Natural killer cell treated with Interleukin-12 subunit alpha and Interleukin-12 subunit beta and Interleukin-15 and Interleukin-18, amount 100 ng/mL, for 72 hours (primary cell): Measurements from ENCODE around the gene CEP55. TPM values are rescaled to one million over a fixed set of nuclear protein-coding genes. Genes with fewer than 3 reads are reported as not detected.

Experiments used
- ATAC-seq, 2 donors: fragments of 150-1000 bp; cut with Tn5 transposase in 1 of 2; sonication (Bioruptor Pico), chemical (Tn5 transposase) in 1 of 2; 2 replicates each; pipeline ENCODE4 v1.10.0; 2021
- DNase-seq: peaks from one replicate; pipeline ENCODE4 v3.0.0; 2022; ENCODE audit warnings: low spot score
- H3K27ac Mint-ChIP-seq, 2 donors: 1 replicate in 1 of 2; 2 replicates in 1 of 2; pipeline ENCODE4 v1.8.0; 2022; ENCODE audit warnings: mixed read lengths in 2 of 2, mild to moderate bottlenecking in 1 of 2, moderate library complexity in 1 of 2
- H3K27me3 Mint-ChIP-seq, 2 donors: 1 replicate in 1 of 2; 2 replicates in 1 of 2; pipeline ENCODE4 v1.8.0; 2022; ENCODE audit warnings: mixed read lengths in 2 of 2
- H3K36me3 Mint-ChIP-seq: one replicate; pipeline ENCODE4 v1.8.0; 2022; ENCODE audit warnings: mixed read lengths
- H3K4me1 Mint-ChIP-seq, 2 donors: 1 replicate in 1 of 2; 2 replicates in 1 of 2; pipeline ENCODE4 v1.8.0; 2022; ENCODE audit warnings: low read depth in 2 of 2, mixed read lengths in 2 of 2, mild to moderate bottlenecking in 1 of 2
- H3K4me3 Mint-ChIP-seq: one replicate; pipeline ENCODE4 v1.8.0; 2022; ENCODE audit warnings: mixed read lengths
- H3K9me3 Mint-ChIP-seq: 2 replicates; pipeline ENCODE4 v1.8.0; 2022; ENCODE audit warnings: mixed read lengths
- total RNA-seq, 2 donors: library from RNA; stranded (reverse); gene quantifications; one replicate each; pipeline ENCODE4 v1.2.3, GENCODE V29; 2022

Gene CEP55
- 10 to 100 TPM; 23.7 to 45.7 TPM for total RNA-seq

GRCh38 chr10:93496322-93497041 lies at the start of gene CEP55:
Gene CEP55, plus strand, starts transcription at chr10:93496612. Its CDS starts 3,440 bp downstream, at chr10:93500052.
- Mint-ChIP-seq H3K4me1 (peaks cover 5 to 14% of the 10 kb centered on the region in 2 donors), H3K4me3 (peak within 1 kb of the TSS; percentile 92), H3K36me3 (no peaks in the 10 kb centered on the region), H3K27ac (peak within 1 kb of the TSS; percentile 78 to 80), H3K27me3 (peaks cover 0 to 6% of the 10 kb centered on the region in 2 donors), H3K9me3 (no peaks in the 10 kb centered on the region)
- peak; percentile 100 for ATAC-seq
- peak; percentile 98 for DNase-seq

- no peak overlapping the region for H3K27ac Mint-ChIP-seq
- H3K36me3 Mint-ChIP-seq: no peaks in the 10 kb centered on the region
- no peak for ATAC-seq
- H3K9me3 Mint-ChIP-seq: no peaks in the 10 kb centered on the region
- H3K4me1 Mint-ChIP-seq: no peaks in the 10 kb centered on the region
- no peak overlapping the region for H3K4me3 Mint-ChIP-seq
- no peak for DNase-seq
- peaks cover 0 to 3% of the 10 kb centered on the region in 2 donors for H3K27me3 Mint-ChIP-seq
Observed at GRCh38 chr10:93447019-93447418, 49.4 kb upstream of the CEP55 start.

- Mint-ChIP-seq H3K4me1 (no peaks in the 10 kb centered on the region), H3K4me3 (no peak overlapping the region), H3K36me3 (no peaks in the 10 kb centered on the region), H3K9me3 (no peaks in the 10 kb centered on the region), H3K27ac (no peak overlapping the region), H3K27me3 (peaks cover 0 to 3% of the 10 kb centered on the region in 2 donors)
- no peak for DNase-seq
- no peak for ATAC-seq
Observed at GRCh38 chr10:93447970-93448369, 48.4 kb upstream of the CEP55 start.

- no peaks in the 10 kb centered on the region for H3K27me3 Mint-ChIP-seq
Observed at GRCh38 chr10:93451244-93451947, 45.0 kb upstream of the CEP55 start.

GRCh38 chr10:93452143-93452542 lies 44.3 kb upstream of the CEP55 start:
- DNase-seq: no peak
- Mint-ChIP-seq H3K4me1 (no peaks in the 10 kb centered on the region), H3K36me3 (no peaks in the 10 kb centered on the region), H3K27me3 (no peaks in the 10 kb centered on the region), H3K9me3 (no peaks in the 10 kb centered on the region), H3K27ac (no peak overlapping the region), H3K4me3 (no peak overlapping the region)
- ATAC-seq: no peak

More at GRCh38 chr10:93451244-93451947, 45.0 kb upstream of the CEP55 start:
- ATAC-seq: no peak
- DNase-seq: no peak
- H3K4me3 Mint-ChIP-seq: no peak overlapping the region
- no peaks in the 10 kb centered on the region for H3K4me1 Mint-ChIP-seq
- H3K9me3 Mint-ChIP-seq: no peaks in the 10 kb centered on the region
- H3K27ac Mint-ChIP-seq: no peak overlapping the region
- H3K36me3 Mint-ChIP-seq: no peaks in the 10 kb centered on the region

- Mint-ChIP-seq H3K27me3 (peaks cover 0 to 7% of the 10 kb centered on the region in 2 donors), H3K4me1 (no peaks in the 10 kb centered on the region), H3K36me3 (no peaks in the 10 kb centered on the region), H3K9me3 (no peaks in the 10 kb centered on the region), H3K27ac (no peak overlapping the region), H3K4me3 (no peak overlapping the region)
- DNase-seq: no peak
- ATAC-seq: no peak
Observed at GRCh38 chr10:93454146-93454545, 42.3 kb upstream of the CEP55 start.

GRCh38 chr10:93454736-93455135 lies 41.7 kb upstream of the CEP55 start:
- H3K9me3 Mint-ChIP-seq: no peaks in the 10 kb centered on the region
- DNase-seq (no peak), ATAC-seq (no peak)
- H3K4me3 Mint-ChIP-seq: no peak overlapping the region
- H3K36me3 Mint-ChIP-seq: no peaks in the 10 kb centered on the region
- no peak overlapping the region for H3K27ac Mint-ChIP-seq
- H3K27me3 Mint-ChIP-seq: peaks cover 0 to 8% of the 10 kb centered on the region in 2 donors
- H3K4me1 Mint-ChIP-seq: no peaks in the 10 kb centered on the region

GRCh38 chr10:93456480-93456879 lies 39.9 kb upstream of the CEP55 start:
- DNase-seq: no peak
- Mint-ChIP-seq H3K27ac (no peak overlapping the region), H3K36me3 (no peaks in the 10 kb centered on the region), H3K27me3 (peaks cover 0 to 12% of the 10 kb centered on the region in 2 donors), H3K9me3 (no peaks in the 10 kb centered on the region), H3K4me3 (no peak overlapping the region), H3K4me1 (peaks cover 0 to 5% of the 10 kb centered on the region in 2 donors)
- ATAC-seq: no peak

- no peaks in the 10 kb centered on the region for H3K36me3 Mint-ChIP-seq
- H3K4me1 Mint-ChIP-seq: peaks cover 0 to 10% of the 10 kb centered on the region in 2 donors
Observed at GRCh38 chr10:93457511-93457910, 38.9 kb upstream of the CEP55 start.

GRCh38 chr10:93458821-93459257 lies 37.6 kb upstream of the CEP55 start:
- Mint-ChIP-seq H3K27ac (no peak overlapping the region), H3K4me1 (peaks cover 4 to 17% of the 10 kb centered on the region in 2 donors), H3K9me3 (no peaks in the 10 kb centered on the region), H3K36me3 (no peaks in the 10 kb centered on the region), H3K4me3 (no peak overlapping the region), H3K27me3 (peaks cover 0 to 12% of the 10 kb centered on the region in 2 donors)
- ATAC-seq (no peak), DNase-seq (no peak)

More at GRCh38 chr10:93457511-93457910, 38.9 kb upstream of the CEP55 start:
- Mint-ChIP-seq H3K27ac (no peak overlapping the region), H3K27me3 (peaks cover 0 to 12% of the 10 kb centered on the region in 2 donors), H3K4me3 (no peak overlapping the region), H3K9me3 (no peaks in the 10 kb centered on the region)
- ATAC-seq (no peak), DNase-seq (no peak)

GRCh38 chr10:93459466-93459865 lies 36.9 kb upstream of the CEP55 start:
- peaks cover 0 to 12% of the 10 kb centered on the region in 2 donors for H3K27me3 Mint-ChIP-seq
- no peak for ATAC-seq
- no peak overlapping the region for H3K27ac Mint-ChIP-seq
- H3K4me1 Mint-ChIP-seq: peaks cover 4 to 17% of the 10 kb centered on the region in 2 donors
- no peaks in the 10 kb centered on the region for H3K36me3 Mint-ChIP-seq
- no peak overlapping the region for H3K4me3 Mint-ChIP-seq
- no peak for DNase-seq
- H3K9me3 Mint-ChIP-seq: no peaks in the 10 kb centered on the region

- no peaks in the 10 kb centered on the region for H3K36me3 Mint-ChIP-seq
- DNase-seq: no peak
- H3K4me3 Mint-ChIP-seq: peak overlapping the region; percentile 12
- no peak for ATAC-seq
- H3K27me3 Mint-ChIP-seq: peaks cover 0 to 12% of the 10 kb centered on the region in 2 donors
- no peaks in the 10 kb centered on the region for H3K9me3 Mint-ChIP-seq
- H3K4me1 Mint-ChIP-seq: peaks cover 4 to 17% of the 10 kb centered on the region in 2 donors
- peak overlapping the region in 1 of 2 donors; percentile 60 for H3K27ac Mint-ChIP-seq
Observed at GRCh38 chr10:93461109-93461806, 35.2 kb upstream of the CEP55 start.

- Mint-ChIP-seq H3K36me3 (no peaks in the 10 kb centered on the region), H3K9me3 (no peaks in the 10 kb centered on the region), H3K27me3 (peaks cover 0 to 12% of the 10 kb centered on the region in 2 donors), H3K4me1 (peaks cover 4 to 17% of the 10 kb centered on the region in 2 donors), H3K27ac (peak overlapping the region in 1 of 2 donors; percentile 67), H3K4me3 (no peak overlapping the region)
- no peak for ATAC-seq
- no peak for DNase-seq
Observed at GRCh38 chr10:93461807-93462178, 34.6 kb upstream of the CEP55 start.
